Measurements from ENCODE around the gene GRID2.
"Not testable (repeated sequence)": the region's sequence is repeated elsewhere in the genome, so short reads cannot be mapped to it uniquely, and the experiment has no call there.

Gene GRID2

DNA sequence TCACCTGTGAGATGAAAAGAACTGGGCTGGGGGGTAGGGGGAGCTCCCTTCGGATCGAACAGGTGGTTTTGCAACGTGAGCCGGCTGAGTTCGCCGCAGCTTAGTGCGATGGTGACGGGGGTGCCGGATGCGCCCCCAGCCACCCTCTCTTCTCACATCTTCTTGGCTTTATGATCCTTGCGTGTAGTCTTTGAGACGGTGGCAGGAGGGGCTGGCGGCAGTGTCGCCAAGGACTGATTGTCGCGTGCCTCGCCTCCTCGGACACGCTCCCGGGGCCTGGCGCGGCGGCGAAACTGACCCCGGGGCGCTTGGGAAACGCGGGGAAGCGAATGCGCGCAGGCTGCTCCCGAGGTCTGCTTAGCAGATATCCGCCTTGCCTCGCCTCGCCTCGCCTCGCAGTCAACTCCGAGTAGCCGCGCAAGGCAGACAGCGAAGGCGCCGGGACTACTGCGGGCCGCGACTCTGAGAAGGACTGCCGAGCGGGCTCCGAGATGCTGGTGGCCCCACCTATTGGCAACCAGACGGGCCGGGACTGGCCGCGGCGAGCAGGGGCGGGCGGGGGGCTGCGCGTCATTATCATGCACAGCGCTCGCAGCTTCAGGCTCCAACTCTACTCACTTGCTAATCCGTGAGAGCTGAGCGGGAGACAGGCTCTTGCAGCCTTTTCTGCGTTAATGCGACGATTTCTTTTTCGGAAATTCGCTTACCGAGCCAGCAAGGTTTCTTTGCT is 1.5 kb downstream of the GRID2 start:
- DNase-seq (ENCODE audit: low spot score): peak; percentile 34

DNA sequence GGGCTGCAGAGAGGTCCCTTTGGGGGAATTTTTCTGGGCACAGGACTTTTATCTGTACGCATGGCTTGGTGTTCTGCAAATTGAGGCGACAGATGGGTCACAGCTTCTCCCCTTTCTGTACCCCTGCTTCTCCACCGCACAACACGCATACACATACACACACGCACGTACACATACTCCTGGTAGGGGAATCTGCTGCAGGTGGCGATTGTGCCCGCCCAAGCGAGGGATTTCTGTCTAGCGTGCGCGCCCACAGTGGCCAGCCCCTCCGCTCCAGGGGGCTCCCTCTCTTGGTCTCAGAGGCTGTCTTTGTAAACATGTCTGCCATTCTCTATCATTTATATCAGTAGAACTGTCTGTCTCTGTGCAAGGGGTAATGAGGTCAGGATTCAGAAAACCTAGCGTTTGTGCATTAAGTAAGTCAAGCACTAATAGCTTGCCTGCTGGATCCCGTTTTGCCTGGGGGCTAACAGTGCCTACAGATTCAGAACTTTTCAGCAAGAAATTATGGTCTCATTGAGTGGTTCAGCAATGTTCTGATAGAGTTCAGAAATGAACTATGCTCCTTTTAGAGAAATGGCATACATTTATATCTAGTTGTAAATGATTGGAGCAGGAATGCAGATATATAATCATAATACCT is 2.2 kb downstream of the GRID2 start:
- DNase-seq (ENCODE audit: low spot score): no peak

DNA sequence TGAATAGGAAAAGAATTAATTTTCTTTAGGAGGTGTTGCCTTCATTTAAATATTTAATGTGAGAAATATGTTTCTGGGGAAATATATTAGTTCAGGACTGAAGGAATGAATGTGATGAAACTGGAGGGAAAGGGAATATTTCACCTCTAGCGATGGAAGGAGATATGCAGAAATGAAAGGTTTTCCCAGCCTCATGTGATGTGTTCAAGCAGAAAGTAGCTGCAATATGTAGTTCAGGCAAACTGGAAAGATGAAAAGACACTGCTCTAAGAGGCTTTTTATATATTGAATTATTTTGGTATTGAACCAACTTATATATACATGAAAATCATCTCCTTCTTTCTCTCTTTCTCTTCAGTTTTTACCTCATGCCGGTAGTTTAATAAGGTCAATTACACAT is 3.4 kb downstream of the GRID2 start:
- DNase-seq (ENCODE audit: low spot score): no peak

DNA sequence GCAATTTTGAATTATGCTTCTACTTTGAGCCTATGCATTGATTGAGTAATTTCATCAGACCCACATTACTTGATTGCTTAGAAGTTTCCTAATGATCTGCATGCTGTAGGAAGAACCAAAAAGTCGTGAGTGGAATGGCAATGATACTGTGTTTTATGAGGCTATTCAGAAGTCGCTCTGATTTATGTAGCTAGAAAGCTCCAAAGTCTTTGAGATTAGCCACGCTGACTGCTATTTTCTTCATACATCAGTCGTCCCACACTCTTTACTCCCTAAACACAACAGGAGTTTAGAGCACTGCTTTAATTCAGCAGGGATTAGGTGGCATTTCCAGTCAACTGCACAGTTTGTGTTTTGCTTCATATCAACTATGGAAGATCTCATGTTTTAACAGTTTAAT is 4.1 kb downstream of the GRID2 start:
- no peak for DNase-seq (ENCODE audit: low spot score)

DNA sequence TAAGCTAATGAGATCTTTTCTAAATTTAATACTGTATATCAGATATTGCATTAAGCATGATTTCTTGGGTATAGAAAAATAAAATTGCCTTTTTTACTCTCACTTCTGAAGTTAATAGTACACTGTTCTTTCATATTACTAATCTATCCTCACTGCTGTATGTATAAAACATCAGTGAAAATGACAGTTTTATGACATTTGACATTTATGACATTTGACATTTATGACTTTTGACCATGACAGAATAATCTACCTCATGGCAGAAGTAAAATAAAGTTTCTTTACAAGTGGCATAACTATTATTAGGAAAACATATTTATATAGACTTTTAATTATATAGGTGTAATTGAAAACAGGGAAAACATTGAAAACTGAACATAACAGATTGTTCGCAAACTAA is 13.3 kb downstream of the GRID2 start:
- no peak for DNase-seq (ENCODE audit: low spot score)

DNA sequence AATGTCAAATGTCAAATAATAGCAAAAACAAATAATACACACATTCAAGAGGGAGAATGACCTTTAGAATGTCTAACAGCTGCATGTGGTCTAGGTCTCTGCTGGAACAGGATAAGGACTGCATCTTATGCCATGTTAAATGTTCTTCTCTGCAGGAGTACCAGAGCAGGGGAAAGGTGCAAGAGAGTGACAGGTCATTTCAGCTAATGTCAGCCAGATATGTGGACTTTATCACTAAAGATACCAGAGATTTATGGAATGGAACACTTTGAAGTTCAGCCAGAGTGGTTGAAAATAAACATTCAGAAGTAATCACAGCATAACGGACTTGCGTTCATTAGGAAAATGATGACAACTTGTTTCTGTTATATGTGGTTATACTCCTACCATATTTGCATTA is 24.3 kb downstream of the GRID2 start:
- no peak for DNase-seq (ENCODE audit: low spot score)

DNA sequence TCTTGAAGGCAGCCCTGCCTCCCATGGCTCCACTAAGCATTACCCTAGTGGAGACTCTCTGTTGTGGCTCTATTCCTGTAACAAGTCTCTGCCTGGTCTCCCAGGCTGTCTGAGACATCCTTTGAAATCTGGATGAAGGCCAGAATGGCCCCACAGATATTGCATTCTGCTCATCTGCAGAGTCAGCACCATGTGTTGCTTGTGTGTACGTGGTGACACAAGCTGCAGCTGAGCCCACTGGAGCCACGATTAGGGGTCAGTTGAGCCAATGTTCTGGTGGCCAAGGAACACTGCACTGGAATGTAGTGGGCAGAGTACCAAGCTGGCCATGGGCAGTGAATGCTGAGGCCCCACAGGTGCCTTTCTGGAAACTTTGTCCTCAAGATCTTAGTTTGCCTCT is 29.2 kb downstream of the GRID2 start:
- DNase-seq (ENCODE audit: low spot score): no peak

DNA sequence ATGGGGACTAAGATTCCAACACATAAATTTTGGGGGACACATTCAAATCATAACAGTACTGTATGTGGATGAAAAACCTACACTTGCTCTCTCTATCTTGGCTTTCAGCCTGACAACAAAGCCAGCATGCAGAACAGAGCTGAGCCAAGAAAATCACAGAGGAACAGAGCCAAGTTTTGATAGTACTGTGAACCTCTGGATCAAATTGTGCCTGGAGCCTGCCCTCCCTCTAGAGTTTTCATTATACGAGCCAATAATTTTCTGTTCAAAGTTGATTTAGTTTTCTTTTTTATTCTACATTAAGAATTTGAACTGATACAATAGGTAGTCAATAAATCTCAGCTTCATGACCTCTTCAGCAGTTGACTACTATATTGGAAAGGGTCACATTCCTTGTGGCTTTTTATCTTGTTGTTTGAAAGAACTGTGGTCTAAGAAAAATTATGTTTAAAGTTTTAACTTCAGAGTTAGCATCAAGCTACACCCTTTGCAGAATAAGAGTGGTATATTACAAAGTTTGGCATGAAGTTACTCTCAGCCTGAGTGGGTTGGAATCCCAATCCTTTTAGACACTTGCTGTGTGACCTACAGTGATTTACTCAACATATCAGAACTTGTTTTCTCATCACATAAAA is 31.1 kb downstream of the GRID2 start:
- DNase-seq (ENCODE audit: low spot score): no peak

DNA sequence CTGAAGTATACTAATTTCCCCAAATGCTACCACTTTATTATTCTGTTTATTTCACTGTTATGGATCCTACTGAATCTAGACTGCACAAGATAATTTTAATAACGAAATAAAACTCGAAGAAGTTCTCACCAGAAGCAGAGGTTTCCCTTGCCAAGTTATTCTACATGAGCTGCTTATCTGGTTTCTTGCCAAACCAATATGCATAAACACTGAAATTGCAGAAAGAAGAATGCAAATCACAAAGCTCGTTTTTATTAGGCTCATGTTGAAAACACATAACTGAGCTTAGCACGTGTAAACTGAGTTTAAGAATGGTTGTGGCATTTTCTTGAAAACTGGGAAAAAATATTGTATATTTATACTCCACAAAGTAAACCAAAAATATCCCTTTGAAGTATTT is 35.9 kb downstream of the GRID2 start:
- DNase-seq (ENCODE audit: low spot score): no peak

DNA sequence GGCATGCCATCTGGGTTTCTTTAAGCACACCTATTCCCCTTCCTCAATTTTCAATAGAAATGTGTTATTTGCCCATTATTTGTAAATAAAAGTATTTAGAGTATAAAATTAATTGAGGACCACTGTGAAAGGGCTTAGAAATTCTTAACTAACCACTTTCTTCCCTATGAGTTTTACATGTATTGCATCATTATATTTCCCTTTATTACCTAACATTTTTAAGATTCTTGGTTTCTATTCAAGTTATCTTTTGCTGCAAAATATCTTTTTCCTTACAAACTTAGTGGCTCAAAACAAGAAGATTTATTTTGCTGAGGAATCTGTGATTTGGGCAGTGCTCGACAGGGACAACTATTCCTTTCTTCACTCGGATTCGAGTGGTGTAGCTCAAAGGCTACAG is 40.5 kb downstream of the GRID2 start:
- DNase-seq (ENCODE audit: low spot score): no peak

DNA sequence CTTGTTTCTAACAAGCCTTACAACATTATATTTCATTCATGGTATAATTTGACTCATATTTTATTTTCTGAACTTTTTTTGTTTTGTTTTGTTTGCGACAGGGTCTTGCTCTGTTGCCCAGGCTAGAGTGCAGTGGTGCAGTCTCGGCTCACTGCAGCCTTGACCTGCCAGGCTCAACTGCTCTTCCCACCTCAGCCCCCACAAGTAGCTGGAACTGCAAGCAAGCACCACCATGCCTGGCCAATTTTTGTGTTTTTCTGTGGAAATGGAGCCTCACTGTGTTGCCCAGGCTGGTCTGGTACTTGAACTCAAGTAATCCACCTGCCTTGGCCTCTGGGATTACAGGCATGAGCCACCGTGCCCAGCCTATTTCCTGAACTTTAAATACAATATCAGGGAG is 42.5 kb downstream of the GRID2 start:
- DNase-seq (ENCODE audit: low spot score): no peak

DNA sequence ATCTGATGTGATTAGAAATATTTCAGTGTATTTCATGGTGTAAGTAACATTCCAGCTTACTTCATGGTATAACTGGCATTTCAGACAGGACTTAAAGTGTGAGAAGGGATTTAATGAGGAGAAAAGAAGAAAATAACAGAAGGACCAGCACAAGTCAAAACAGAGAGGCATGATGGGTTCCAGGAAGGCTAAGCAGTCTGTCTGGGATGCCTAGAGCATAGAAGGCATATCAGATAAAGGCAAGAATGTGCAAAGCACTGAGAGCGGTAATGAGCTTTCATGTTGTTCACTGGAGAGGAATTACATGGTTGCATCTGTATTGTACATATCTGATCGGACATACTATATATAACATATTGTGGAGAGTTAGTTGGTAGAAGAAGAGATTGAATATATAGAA is 54.2 kb downstream of the GRID2 start:
- DNase-seq (ENCODE audit: low spot score): no peak

DNA sequence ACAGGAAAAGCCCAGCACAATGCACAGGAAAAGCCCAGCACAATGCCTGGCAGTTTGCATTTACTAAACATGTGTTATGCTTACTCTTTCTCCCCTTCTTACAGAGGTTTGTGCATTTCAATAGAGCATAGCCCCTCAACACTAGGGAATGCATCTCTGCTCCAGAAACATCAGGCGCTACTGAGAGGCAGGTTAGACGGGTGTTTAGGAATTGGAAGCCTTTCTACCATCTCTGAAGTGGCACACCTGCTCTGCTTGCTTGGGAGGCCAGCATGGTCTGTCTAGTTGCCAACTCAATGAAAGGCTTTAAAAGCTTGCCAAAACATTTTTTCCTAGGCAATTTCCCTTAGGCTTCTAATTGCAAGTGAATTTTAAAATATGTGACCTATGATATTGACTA is 55.7 kb downstream of the GRID2 start:
- no peak for DNase-seq (ENCODE audit: low spot score)

DNA sequence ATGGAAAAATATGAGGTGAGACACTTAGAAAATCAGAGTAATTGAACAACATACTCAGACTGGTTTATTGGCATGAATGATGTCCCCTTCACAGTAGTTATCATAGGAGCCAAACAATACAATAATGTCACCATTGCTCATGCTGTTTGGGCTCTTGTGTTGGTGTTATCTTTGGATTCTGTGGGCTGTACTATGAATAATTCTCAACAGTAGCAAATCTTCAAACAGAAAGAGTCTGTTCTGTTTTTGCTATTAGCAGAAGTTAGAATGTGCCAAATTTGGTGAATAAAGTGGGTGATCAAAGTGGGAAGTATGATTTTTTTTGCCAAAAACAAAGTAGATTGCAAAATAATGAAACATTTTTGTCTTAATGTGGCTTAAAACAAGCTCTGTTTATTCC is 58.3 kb downstream of the GRID2 start:
- DNase-seq (ENCODE audit: low spot score): no peak

DNA sequence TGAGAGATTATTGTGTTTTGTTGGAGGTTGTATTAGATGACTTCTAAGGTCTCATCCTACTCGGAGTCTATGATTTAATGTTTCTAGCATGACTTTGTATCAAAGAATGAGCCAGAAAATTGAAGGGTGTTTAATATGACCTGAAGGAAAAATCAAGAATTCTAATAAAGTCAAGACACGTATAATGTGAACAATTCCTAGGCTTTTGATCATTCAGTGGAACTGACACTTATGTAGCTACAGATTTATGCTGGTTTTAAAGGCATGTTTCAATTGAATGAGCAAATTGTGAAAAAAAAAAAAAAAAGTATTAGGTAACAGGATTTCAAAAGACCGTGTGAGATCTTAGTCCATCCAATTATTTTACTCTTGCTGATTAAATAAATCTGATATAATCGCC is 64.9 kb downstream of the GRID2 start:
- DNase-seq (ENCODE audit: low spot score): no peak

DNA sequence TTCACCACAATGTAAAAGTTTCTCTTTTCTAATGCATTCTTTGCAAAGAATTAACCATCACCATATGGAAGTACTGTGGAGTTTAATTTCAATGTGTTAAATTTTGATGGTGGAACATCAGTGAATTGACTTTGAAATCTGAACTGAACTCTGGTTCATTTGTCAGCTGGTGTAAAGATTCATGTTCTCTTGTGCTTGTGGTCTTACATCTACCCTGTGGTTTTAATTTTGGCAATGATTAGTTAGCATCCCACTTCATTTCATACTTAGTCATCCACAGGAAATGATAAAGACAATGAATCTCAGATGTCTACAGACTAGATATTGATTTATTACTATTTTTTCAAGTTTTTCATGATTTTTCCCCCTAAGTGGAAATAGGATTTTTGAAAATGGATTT is 77.8 kb downstream of the GRID2 start:
- no peak for DNase-seq (ENCODE audit: low spot score)

DNA sequence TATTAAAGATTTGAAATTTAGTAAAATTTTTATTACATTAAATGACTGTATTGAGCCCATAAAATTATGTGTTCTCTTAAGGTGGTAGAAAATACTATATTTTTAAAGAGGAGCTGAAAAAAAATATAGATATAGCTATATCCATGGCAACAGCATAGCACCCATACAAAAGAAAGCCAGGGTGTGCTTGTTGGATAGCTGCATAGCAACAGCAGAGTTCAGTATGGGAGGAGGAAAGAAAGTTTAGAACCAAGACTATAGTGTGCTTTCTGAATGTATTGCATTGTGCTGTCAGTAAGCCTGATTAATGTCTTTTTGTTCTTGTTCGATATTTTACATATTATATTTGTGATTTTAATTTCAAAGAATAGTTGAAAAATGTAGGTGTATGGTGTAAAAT is 78.4 kb downstream of the GRID2 start:
- no peak for DNase-seq (ENCODE audit: low spot score)

DNA sequence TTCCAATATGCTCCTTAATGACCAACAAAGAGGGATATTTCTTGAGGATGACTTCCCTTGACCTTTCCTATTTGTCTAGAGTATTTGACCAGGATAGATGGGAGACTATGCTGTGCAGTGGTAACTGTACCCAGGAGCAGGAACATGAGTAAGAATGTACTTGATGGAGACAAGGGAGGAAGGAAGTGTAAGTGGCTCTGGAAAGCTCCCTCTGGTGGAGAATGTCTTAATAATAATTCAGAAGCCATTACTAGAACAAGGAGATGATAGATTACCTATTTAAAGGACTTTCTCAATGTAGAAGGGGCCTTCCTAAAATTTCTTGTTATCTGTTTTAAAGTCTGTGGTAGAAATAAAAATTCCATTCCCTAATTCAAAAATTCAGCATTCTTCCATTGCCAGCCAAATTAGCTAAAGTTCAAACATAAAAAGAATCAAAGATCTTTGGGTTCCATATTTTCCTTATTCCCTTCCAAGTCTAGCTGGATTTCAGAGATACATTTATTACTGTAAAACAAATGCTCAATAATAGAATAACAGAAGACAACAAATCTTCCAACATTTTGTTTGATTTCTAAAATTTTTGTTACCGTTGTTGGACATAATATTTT is 83.8 kb downstream of the GRID2 start:
- DNase-seq (ENCODE audit: low spot score): peak; percentile 45

DNA sequence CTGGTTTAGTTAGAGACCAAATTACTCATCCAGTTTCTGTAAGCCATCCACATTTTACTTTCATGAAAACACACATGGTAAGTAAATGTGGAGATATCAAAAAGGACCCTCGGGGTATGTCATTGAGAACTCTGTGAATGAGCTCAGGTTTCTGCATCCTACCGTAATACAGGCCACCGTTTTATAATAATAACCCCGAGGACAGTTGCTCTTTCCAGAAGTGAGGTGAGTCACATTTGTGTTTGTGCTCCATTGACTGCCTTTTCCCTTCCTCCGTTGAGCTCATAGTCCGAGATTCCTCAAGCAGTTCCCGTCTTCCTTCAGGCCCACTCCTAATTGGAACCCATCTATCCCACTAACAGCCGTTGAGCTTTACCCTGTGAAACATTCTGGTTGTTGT is 95.3 kb downstream of the GRID2 start:
- DNase-seq (ENCODE audit: low spot score): no peak

DNA sequence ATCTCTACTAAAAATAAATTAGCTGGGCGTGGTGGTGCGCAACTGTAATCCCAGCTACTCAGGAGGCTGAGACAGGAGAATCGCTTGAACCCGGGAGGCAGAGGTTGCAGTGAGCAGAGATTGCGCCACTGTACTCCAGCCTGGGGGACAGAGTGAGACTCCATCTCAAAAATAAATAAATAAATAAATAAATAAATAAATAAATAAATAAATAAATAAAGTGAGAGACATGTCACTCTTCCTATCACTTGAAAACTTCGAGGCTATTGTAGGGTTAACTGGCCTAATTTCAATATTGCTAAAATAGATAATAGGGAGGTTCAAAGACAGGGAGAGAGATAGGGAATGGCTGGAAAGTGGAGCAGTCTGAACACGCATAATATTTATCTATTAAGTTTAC is 99.8 kb downstream of the GRID2 start:
- DNase-seq (ENCODE audit: low spot score): not testable (repeated sequence)

DNA sequence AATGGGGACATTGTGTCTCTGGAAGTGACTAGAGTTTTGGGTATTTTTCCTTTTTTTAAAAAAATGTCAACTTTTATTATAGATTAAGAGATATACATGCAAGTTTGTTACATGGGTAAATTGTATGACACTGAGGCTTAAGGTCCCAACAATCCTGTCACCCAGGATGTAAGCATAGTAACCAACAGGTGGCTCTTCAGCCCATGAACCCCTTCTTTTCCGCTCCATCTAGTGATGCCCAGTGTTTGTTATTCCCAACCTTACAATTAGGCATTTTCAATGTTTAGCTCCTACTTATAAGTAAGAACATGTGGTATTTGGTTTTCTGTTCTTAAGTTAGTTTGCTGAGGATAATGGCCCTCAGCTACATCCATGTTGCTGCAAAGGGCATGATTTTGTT is 102.7 kb downstream of the GRID2 start:
- no peak for DNase-seq (ENCODE audit: low spot score)

DNA sequence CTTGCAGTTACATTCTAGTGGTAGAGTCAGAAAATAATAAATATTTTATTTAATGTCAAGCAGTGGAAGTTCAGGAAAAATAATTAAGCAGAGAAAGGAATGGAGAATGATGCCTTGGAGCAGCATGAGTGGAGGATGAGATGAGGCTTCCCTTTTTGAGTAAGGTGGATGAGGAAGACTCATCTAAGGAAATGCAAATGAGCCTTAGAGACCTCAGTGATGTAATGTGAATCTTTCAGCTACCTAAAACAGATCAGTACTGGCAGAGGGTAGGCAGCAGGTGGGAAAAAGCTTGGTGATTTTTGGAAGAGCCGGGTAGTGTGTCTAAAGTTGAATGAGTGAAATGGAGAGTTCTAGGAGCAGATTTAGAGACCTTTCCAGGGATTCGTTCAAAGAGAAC is 118.2 kb downstream of the GRID2 start:
- no peak for DNase-seq (ENCODE audit: low spot score)

DNA sequence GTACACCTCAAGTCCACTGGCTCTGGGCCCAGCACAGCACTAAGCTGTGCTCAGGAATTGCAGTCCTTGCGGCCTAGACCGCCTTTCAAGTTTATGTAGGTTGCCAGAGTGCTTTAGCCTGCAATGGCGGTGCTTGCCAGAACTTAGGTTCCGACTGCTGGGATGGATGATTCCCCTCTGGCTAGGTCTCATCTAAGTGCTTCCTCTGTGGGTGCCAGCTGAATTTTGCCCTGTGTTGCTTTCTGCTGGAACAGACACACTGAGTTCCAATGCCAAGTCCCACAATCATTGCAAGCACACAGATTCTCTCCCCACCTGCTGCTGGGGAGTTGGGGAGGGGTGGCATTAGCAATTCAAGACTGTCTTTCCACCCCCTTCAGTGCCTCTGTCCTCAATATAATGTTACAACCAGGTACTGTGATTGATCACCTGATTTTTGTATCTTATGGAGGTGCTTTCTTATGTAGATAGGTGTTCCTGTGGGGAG is 129.5 kb downstream of the GRID2 start:
- no peak for DNase-seq (ENCODE audit: low spot score)
